ENCODE data around the gene EPHB2.
"Not testable (repeated sequence)": the region's sequence is repeated elsewhere in the genome, so short reads cannot be mapped to it uniquely, and the experiment has no call there.

The EPHB2 gene

DNA sequence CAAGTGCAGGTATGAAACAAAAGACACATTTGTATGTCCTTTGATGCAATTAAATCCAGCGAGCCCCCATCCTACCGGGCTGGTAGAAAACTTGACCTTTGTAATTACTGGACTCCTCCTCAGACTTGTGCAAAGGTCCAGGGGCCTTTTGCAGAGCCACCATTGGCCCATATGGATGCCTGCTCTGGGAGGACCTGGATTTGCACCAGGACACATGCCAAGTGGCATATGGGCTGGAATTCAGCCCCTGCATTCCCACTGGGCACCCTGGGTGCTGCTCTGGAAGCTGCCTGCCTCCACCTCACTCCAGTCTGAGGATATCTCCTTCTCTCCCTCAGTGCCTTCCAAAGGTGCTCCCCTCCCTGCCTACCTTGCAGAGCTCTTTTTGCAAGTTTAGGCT is 226.0 kb downstream of the EPHB2 start:
- DNase-seq (ENCODE audit: low spot score), result no peak

DNA sequence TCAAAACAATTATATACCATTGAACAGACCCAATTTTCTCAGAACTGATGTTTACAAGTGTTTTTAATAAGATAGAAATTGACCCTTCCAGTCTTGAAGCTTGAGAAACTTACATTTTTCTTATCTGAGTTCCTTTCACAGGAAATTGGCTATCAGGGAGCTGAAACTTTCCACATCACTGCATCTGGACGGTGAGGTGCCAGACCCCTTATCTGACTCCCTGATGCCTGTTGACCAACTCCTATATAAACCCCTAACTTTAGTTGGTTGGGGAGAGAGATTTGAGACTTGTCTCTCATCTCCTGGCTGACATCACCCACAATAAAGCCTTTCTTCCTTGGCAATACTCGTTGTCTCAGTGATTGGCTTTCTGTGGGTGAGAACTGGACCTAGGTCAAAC is 230.6 kb downstream of the EPHB2 start:
- DNase-seq (ENCODE audit: low spot score), result no peak

DNA sequence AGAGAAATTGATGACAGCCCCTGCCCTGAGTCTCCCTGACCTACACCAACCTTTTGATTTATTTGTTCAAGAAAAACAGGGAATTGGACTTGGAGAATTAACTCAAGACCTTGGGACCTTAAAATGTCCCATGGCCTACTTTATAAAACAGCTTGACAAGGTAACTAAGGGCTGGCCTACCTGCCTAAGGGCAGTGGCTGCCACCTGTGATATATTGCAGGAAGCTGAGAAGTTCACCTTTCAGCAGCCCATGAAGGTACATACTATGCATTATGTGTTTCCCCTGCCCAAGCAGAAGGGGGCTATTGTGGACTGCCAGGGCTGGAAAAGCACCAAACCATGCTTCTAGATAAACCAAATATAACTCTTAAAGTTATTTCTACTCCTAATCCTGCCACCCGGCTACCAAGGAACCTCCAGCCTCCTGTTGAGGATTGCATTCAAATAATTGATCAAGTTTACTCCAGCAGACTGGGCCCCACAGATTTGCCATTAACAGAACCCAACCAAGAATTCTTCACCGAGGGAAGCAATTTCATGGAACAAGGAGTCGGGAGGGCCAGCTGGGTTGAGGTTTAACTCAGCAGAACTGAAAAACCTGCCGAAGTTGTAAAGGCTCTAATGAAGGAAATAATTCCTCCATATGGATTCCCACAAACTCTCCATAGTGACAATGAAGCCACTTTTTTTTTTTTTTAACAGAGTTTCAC is 233.9 kb downstream of the EPHB2 start:
- no peak for DNase-seq (ENCODE audit: low spot score)

DNA sequence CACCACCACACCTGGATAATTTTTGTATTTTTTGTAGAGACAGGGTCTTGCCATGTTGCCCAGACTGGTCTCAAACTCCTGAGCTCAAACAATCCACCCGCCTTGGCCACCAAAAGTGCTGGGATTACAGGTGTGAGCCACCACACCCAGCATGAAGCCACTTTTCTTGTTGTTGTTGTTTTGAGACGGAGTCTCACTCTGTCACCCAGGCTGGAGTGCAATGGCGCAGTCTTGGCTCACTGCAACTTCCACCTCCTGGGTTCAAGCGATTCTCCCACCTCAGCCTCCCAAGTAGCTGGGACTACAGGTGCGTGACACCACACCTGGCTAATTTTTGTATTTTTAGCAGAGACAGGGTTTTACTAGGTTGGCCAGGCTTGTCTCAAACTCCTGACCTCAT is 234.5 kb downstream of the EPHB2 start:
- DNase-seq (ENCODE audit: low spot score), result not testable (repeated sequence)

DNA sequence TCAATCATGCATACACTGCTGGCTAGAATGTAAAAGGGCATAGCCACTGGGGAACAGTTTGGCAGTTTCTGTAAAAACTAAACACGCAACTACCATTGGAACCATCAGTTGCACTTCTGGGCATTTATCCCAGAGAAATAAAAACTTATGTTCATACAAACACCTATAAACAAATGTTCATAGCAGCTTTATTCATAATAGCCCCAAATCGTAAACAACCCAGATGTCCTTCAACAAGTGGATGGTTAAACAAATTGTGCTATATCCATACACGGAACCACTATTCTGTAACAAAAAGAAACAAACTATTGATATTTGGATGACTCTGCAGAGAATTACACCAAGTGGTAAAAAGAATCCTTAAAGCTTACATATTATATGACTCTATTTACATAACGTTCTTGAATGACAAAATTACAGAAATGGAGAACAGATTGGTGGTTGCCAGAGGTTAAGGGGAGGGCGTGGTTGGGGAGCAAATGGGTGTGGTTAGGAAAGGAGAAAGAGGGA is 239.2 kb downstream of the EPHB2 start:
- DNase-seq (ENCODE audit: low spot score), result no peak

DNA sequence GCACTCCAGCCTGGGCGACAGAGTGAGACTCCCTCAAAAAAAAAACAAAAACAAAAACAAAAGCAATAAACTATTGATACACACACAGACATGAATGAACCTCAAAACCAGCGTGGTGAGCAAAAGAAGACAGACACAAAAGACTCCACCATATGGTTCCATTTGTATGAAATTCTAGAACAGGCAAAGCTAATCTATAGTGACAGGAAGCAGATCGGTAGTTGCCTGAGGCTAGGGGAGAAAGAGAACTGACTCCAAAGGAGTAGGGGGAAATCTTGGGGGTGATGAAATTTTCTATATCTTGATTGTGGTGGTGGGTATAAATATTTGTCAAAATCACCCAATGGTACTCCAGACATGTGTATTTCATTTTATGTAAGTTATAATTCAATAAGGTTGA is 241.2 kb downstream of the EPHB2 start:
- no peak for DNase-seq (ENCODE audit: low spot score)

DNA sequence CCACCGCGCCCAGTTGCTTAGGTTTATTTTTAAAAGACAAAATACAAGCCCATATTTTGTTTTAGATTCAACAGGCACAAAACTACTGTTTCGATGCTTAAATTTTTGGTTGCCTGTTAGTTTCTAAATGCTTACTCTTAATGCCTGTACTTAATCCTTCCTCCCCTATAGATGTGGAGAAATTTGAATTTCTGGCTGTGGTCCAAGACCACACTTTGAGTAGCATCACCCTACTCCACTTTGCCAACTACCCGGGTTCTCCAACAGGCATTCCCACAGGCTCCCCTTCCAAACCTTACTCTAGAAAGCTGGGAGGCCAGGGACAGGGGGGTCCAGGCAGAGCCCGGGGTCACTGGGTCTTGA is 242.0 kb downstream of the EPHB2 start:
- DNase-seq (ENCODE audit: low spot score), result no peak

DNA sequence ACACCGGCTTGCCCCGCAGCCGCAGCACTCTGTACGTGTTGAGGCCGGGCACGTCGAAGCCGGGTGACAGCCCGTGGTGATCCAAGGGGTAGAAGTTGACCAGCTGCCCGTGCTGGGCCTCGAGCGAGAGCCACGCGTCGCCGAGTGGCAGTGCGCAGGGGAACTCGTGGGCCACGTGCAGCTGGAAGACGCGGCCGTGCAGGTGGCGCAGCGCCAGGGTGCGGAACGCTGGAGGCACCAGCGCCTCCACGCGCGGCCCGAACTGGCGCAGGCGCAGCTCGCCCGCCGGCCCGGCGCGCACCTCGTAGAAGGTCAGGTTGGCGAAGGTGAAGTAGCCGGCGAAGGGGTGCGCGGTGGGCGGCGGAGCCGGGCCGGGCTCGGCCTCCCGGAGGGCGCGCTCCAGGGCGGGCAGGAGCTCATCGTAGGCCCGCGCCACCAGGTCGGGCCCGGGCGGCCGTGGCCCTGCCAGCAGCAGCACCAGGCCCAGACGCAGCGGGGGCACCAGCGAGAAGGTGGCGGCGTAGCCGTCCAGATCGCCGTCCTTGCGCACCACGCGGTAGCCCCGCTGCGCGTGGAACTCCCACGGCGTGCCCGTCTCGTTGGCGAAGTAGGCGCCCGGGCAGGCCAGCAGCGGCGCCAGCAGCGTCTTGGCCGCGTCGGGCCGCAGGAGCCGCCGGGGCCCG is 242.6 kb downstream of the EPHB2 start:
- no peak for DNase-seq (ENCODE audit: low spot score)

DNA sequence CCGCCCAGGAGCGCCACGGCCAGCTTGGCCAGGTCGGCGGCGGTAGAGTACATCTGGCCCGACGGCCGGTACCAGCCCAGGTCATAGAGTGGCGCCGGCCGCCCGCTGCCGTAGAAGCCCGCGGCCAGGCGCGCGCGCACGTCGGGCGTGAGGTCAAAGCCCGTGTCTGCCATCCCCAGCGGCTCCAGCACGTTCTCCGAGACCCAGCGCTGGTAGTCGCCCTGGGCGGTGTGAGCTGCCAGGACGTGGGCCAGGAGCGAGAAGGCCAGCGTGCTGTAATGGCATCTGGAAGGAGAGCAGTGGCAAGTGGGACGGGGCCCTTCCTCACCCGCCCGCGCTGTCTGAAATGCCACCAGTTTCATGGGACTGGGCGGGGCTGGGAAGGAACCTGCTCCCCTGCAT is 243.1 kb downstream of the EPHB2 start:
- DNase-seq (ENCODE audit: low spot score), result no peak

DNA sequence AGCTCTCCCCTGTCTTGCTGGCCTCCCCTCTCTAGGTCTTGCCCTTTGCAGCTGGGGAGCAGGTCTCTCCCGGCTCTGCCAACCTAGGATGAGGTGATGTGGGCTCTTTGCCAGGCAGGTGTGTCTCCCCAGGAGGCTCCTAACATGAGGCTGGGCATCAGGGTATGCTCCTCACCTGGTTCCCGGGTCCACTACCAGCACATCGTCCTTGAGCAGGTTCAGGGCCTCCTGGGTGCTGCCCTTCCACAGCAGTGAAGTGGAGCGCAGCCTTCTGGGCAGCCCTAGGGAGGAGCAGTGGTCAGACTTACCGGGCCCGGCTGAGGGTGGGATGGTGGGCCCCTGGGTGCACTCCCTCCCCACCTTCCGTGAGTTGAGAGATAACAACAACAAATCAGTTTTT is 244.5 kb downstream of the EPHB2 start:
- DNase-seq (ENCODE audit: low spot score), result no peak

DNA sequence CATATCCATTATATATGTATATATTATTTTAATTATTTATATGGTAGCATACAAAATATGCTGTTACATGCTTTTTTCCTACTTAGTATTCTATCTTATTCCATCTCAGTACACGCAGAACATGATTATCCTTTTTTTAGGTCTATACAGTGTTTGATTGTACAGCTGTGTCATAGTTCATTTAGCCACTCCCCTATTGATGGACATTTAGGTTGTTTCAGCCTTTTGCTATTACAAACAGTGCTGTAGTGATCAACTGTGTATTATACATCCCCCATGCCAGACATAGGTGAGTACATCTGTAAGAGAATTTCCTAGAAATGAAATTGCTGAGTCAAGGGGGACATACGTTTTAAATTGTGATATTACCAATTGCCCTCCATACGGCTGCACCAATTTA is 246.4 kb downstream of the EPHB2 start:
- no peak for DNase-seq (ENCODE audit: low spot score)

DNA sequence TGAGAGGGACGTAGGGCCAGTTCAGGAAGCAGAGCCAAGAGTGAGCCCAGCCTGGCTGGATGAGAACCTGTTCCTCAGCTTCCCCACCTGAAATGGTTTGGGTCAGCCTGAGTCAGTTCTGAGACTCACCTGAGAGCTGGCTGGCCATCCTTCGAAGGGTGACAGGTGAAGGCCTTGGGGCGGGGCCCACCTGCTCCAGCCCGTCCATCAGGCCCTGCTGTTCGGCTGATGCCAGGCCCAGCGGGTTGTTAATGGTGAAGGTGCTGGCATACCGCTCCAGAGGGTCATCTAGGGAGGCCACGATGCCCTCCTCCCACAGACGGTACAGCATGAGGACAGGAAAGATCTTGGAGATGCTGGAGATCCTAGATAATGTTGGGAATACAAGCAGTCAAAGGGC is 247.9 kb downstream of the EPHB2 start:
- no peak for DNase-seq (ENCODE audit: low spot score)

DNA sequence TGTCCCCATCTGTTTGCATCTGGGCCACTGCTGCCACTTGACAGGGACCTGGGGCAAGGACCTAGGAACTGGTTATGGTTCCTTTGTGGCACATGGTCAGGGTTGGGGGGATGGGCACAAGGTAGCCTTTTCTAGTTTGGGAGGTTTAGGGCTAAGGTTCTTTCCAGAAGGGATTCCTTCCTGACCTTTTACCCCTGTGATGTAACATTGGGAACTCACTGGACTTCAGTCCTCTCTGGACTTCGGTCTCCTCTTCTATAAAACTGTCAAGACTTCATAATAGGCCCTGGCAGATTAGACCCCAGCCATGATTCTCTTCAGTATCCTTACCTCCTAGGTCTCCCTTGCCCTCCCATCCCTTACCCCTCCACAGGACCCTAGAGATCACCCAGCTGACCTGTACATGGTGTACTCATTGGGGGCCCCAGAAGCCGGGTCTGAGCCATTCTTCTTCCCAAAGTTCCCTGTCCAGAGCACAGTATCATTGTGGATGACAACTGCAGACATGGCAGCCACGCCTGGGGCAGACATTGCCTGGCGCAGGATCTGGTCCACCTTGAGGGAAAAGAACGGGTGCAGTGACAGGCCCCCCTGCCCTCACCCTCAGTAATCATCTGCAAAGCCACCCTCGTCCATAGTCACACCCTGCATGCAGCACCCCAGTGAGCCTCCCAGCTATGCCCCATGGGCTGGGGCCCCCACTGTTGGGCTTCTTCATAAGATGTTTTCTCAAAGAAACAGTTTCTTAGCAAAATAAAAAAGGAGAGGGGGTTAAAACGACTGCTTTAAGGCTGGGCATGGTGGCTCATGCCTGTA is 249.1 kb downstream of the EPHB2 start:
- DNase-seq (ENCODE audit: low spot score), result no peak

DNA sequence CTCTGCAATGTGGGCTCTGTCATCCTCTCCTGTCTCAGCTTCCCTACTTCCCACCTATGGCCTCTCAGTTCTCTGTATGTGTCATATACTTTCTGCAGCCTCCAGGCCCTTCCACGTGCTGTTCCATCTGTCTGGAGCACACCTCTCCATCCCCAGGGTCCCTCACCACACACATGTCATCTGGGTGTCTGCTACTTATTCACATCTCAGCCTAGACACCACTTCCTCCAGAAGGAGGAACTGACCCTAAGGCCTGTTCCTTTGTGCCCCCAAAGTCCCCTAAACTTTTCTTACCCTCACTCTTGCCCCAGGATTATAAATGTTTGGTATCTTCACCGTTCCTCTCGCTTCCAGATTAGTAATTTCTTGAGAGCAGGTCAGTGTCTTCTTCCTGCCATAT is 251.9 kb downstream of the EPHB2 start:
- DNase-seq (ENCODE audit: low spot score), result no peak

DNA sequence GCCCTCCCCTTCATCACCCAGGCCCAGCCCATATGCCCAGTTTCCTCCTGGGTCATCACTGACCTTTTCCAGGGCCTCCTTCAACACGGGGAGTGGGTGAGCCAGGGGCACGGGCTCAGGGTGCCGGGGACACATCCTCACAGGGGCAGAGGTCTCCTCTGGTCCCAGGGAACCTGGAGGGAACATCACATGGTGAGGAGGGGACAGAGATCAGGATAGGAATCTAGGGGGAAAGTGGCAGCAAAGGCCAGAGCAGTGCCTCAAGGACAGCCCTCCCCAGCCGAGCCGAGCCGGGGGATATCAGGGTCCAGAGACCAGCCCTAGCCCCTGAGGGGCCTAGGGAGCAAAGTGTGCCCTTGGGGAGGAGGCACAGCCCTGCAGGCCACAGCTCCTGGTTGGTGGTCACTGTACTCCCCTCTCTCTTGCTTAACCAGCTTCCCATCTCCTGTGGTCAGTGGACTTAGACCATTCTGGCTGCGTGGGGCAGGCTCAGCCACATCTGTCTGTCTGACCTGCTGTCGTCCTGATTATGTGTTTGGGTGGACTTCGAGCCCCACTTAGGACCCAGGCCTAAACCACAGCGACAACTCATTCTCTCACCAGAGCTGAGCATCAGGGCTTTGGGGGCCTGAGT is 252.5 kb downstream of the EPHB2 start:
- no peak for DNase-seq (ENCODE audit: low spot score)

DNA sequence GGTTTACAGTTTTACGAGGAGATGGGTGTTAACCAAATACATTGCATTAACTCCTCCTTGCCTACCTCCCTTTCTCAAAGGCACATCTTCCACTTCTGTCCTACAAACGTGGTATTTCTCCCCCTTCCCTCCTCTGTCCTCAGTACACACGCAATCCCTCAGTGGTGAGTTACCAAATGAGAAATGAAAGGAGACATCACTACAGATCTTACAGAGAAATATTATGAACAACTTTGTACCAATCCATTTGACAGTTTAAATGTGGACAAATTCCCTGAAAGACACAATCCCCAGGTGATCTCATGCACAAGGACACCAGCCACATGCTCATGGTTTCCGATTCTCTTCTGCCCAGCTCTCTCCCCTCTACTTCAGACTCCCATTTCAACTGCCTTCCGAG is 255.7 kb downstream of the EPHB2 start:
- DNase-seq (ENCODE audit: low spot score), result no peak

DNA sequence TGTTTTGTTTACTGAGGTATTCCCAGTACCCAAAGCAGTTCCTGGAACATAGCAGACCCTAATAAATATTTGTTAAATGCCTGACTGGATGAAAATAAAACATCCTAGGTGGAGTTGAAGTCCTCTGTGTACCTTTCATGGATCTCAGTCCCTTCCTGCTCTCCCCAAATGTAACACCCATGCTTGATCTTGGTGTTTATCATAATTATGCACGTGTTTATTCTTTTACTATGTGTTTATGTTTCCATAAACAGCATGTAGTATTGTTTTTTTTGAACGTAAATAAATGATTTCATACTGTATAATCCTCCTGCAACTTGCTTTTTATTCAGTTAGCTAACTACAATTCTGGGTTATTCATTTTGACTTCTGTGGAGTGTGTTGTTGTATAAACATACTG is 257.2 kb downstream of the EPHB2 start:
- no peak for DNase-seq (ENCODE audit: low spot score)

DNA sequence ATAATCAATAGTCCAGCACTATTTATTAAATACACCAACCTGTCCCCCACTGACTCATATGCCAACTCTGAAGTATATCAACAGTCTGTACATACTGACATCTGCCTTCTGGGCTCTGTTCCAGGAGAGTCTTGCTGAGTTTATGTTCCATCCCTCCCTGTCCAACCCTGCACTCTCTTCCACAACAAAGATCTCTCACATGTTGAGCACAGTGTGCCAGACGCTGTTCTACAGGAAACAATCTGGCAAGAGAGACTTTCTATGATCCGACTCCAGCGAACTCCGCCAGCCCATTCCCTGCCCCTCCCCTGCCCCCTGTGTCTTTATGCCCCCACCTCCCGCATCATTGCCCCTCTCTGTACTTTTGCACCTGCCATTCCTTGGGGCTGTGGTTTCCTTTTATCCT is 258.7 kb downstream of the EPHB2 start:
- no peak for DNase-seq (ENCODE audit: low spot score)

DNA sequence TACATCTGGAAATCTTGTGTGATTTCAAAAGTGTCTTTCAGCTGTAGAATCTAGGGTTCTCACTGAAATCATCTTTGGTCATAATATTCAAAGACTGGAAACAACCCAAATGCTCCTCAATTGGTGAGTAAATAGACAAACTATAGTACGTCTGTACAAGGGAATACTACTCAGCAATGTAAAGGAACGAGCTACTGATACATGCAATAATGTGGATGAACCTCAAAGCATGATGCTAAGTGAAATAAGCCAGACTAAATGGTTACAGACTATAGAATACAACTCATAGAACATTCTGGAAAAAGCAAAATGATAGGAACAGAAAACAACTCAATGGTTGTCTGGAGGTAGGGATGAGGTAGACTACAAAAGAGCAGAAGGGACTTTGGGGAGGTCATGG is 259.5 kb downstream of the EPHB2 start:
- no peak for DNase-seq (ENCODE audit: low spot score)
